Activated CD4-positive, alpha-beta T cell treated with anti-CD3 and anti-CD28 coated beads, Interleukin-2, amount 50 U/mL, for 48 hours (primary cell): Measurements from ENCODE around the gene ABHD10.

Experiments
- DNase-seq, 2 experiments: peaks; one replicate each; pipeline ENCODE4 v3.0.0-alpha.2; 2020

Gene ABHD10

DNA sequence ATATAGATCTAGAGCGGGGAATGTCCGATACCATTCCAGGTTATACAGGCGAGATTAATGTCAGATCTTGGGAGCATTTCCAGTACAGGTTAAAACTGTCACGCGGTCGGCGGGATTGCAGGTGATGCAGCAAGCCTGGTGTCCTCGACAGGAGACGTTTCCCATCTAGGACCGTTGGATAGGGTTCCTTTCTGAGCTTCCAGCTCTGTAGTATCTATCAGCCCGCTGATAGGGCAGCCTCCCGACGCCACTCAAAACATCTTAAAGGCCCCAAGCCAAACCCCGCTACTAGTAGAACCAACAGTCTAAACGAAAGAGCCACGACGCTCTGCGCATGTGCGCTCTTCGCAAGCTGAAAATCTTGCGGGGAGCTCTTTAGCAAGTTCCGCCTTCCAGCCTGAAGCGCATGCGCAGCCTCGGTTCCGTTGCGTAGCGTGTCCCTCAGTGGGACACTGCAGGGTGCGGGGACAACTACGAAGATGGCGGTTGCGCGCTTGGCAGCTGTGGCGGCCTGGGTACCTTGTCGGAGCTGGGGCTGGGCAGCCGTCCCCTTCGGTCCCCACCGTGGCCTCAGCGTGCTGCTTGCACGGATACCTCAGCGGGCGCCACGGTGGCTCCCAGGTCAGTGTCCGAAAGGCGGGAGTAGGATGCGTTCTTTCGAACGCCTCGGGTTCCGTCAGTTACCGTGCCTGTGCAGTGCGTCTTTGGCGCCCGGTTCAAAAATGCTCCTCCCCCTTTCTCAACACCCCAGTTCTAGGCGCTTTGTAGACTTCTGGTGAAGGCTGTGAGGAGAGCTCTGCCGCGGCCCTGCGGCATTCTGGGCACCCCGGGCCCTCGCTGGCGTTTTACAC, at the start of gene ABHD10:
ABHD10 (plus strand) TSS at position 444 of the 851 bp plus-strand sequence; CDS start at position 480, 36 bp downstream.
- peak; percentile 98 for DNase-seq

GRCh38 chr3:111929484-111929883, 49.3 kb upstream of the ABHD10 start:
- DNase-seq: no peak

DNA sequence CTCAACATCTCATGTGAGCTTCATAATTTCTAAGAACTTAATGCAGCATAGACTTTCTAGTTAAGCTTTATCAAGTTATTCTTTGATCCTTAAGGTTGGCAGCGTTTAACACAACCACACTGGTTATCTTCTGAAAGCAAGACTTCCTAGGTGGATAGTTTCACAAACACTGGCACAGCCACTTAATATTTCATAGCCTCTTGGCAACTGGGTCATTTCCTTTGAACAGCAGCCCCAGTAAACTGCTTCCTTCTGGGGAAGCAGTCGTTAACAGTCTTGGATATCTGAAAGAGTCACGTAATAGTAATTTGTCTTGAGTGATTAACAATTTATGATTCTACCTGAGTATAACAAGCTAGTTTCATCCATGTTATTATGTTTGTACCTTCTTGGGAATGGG, 45.9 kb upstream of the ABHD10 start:
- no peak for DNase-seq

- DNase-seq: no peak
Observed at GRCh38 chr3:111936191-111936841, 42.5 kb upstream of the ABHD10 start.

DNA sequence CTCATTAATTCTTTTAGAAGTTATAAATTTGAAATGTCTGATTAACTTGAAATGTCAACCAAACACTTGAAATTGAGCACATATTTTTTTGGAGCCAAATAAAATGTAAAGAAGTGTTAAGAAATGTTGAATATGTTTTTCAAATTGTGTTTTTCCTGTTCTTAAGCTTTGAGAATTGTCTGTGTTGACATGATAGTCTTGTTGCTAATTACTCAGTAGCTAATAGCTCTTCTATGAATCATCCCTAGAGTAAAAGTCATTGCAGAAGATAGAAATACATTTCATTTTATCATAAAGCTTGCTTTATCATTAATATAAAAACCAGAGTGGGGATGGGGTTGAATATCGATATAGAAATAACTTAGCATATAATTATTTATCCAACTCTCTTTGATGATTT, 41.9 kb upstream of the ABHD10 start:
- DNase-seq: no peak

DNA sequence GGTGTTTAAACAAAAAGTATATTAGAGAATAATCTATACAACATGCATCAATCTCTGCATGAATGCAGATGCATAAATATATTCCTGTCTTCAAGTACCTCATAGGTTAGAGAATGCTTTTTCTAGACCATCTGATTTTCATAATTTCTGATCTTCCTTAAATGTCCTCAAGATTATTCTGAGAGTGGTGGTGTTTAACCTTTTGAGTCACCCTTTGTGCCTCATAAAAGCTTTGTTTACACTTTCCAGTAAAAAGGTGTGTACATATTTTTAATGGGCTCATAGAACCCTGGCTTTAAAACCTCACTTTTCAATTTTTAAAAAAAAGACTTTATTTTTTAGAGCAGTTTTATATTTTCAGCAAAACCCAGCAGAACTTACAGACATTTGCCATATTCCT, 41.0 kb upstream of the ABHD10 start:
- no peak for DNase-seq

DNA sequence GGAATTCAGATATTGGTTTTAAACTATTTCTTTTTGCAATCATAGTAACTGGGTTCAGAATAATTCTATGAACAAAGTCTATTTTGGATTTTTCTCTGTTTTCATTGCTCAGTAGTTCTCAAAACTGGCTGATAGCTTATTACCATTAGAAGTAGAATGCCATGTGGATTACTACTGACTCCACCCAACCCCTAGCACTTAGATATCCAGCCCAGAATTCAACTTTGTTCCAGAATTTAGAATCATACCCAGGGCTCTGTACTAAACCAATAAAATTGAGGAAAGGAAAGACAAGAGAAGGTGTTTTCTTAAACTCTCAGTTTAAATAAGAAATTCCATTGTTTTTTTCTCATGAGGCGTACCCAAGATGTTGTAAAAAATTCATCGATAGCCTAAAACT, 39.0 kb upstream of the ABHD10 start:
- DNase-seq: no peak

GRCh38 chr3:111943533-111943932, 35.3 kb upstream of the ABHD10 start:
- no peak for DNase-seq

DNA sequence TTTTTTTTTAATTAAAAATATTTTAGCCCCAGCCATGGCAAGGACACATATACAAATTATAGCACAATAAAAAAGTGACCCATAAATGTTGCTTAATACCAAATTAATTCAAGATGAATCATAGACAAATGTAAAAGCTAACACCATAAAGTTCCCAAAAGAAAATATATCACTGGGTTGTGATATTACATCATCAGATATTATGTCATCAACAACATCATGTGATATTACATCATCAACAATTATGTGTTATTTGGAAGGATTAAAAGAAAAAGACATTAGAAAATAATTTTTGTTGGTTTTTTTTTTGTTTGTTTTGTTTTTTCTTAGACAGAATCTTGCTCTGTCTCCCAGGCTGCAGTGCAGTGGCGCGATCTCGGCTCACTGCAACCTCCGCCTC, 34.5 kb upstream of the ABHD10 start:
- no peak for DNase-seq

- DNase-seq: no peak
Observed at GRCh38 chr3:111947231-111947630, 31.6 kb upstream of the ABHD10 start.

GRCh38 chr3:111948786-111949185, 30.0 kb upstream of the ABHD10 start:
- DNase-seq: no peak

GRCh38 chr3:111949712-111950111, 29.1 kb upstream of the ABHD10 start:
- no peak for DNase-seq

DNA sequence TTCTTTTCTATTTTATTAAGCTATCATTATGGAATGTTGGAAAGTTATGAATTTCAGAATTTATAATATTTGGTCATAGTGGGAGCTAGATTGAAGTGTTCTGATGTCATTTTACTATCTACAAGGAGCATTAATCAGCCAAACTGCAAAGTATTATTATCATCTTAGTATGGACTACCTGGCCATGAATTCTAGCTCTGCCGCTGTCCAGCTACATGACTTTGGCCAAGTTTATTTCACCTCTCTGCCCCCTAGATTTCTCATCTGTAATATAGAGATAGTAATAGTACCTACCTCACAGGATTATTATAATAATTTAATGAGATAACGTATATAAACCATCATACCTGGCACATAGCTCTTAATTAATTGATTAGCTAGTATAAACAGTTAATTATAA, 27.8 kb upstream of the ABHD10 start:
- DNase-seq: no peak

GRCh38 chr3:111952086-111952485, 26.7 kb upstream of the ABHD10 start:
- DNase-seq: no peak

DNA sequence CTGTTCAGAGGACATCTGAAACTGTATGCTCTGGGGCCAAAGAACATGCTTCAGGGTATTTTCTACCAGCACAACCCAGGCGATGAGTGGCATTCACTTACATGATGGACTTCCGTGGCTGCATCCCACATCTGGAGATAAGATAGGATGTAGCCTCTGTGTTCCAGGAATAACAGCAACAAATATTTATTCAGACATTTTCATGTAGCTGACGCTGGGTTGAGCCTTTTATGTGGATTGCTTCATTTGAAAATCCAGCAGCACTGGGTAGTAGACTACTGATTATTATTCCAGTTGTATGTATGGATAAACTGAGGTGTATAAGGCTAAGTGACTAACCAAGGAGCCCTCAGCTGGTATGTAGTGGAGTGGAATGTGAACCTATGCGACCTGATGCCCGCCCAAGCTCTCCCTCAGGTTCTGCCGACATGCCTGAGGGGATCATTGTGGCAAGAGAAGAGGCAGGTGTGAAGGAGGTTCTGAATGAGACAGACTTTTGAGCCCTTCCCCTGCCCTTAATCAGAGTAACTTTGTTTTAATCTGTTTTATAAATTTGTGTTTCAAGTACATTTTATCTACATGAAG, 25.9 kb upstream of the ABHD10 start:
- no peak for DNase-seq

GRCh38 chr3:111954228-111954990, 24.4 kb upstream of the ABHD10 start:
- DNase-seq: no peak

DNA sequence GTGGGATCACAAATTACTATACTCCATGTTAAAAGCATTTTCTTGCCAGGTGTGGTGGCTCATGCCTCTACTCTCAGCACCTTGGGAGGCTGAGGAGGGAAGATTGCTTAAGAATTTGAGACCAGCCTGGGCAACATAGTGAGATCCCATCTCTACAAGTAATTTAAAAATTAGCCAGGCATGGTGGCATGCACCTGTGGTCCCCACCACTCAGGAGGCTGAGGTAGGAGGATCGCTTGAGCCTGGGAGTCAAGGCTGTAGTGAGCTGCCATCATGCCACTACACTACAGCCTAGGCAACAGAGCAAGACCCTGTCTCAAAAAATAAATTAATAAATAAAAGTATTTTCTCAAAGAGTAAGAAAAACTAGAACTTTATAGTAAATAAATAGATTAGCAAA, 22.9 kb upstream of the ABHD10 start:
- DNase-seq: no peak

- DNase-seq: no peak
Observed at GRCh38 chr3:111956449-111956848, 22.4 kb upstream of the ABHD10 start.

DNA sequence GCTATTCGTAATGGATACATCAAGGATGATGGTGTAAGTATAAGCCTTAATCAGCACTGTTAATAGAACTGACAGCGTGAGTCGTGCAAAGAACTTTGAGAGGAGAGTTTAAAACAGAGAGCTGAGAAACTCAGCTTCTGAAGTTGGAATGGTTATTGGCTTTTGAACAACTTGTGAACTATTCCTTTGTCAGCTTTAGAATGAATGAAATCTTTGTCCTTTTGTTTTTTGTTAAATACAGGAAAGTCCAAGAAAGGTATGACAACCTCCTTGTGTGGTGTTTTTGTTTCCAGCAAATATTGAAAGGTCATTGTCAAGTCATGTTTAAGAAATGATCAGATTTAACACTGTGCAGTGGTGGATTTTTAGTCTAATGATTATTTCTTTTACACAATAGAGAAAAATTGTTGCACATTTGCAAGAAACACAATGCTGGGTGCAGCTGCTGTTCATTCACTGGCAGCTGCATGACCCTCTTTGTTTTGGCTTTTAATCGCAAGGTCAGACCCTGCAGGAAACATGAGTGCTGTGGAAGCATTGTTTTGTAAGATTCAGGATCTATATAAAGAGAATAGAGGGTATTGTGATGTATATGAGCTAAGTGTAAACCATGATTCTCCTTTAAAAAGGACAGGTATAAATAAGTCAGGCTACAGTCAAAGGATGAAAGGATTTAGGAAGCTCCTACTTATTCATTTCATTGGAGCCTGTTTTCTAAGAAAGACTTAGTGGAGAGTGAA, 21.7 kb upstream of the ABHD10 start:
- DNase-seq: no peak

GRCh38 chr3:111961461-111962164, 17.2 kb upstream of the ABHD10 start:
- DNase-seq: no peak

- no peak for DNase-seq
Observed at GRCh38 chr3:111963424-111963823, 15.4 kb upstream of the ABHD10 start.

DNA sequence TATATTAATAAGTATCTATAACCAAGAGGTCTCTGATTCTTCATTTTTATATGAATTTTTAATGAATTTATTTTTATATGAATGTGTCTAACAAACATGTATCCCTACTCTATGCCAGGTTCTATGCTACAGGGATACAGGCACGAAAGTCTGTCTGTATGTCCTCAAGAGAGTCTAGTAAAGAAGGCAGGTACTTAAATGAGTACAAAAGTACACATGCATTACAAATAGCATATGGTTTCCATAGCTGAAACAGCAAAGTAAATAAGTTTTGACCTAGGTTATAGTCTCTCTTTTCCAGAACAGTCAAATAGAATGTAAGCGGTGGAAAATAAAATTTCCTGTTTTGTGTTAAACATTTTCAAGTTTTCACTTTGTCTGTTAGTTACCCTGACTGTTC, 13.3 kb upstream of the ABHD10 start:
- no peak for DNase-seq
